Measurements from ENCODE around the gene SHH. TPM values are rescaled to one million over a fixed set of nuclear protein-coding genes. Genes with fewer than 3 reads are reported as not detected.
"Not testable (repeated sequence)": the region's sequence is repeated elsewhere in the genome, so short reads cannot be mapped to it uniquely, and the experiment has no call there.

SHH gene
- total RNA-seq, 1 experiment from 2014 or later, result not detected

DNA sequence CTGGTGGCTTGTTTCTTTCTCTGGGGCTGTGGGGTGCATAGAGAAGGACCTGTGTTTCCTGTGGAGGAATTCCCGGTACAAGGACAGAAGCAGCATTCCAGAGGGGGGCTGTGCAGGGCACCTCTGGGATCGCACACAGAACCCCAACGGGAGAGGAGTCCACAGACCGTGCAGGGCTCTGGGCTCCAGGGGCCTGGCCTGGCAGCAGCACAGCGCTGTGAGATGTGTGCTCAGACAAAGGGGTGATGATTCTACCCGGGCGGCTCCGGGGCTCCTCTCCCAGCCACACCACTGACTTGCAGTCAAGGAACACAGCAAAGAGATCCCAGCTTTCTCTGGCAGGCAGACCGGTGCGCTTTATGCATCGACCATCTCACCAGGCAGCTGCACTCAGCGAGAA, 6.9 kb upstream of the SHH start:
- no peak for DNase-seq (ENCODE audit: low read depth)

DNA sequence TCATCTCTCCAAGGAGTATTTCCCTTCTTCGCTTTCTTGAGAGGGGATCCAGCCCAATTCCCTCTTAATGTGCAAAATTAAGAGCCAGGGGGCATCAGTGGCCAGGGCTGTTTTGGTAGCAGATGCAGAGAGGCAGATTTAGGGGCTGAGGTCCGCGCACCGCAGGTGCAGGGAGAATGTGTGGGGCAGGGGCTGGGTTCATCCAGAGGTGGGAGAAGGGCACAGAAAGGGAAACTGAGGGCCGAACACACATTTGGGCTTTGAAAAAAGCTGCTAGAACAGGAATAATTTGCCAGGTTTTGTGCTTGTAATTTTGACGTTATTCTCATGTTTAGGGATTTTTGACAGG, 6.5 kb upstream of the SHH start:
- DNase-seq (ENCODE audit: low read depth), result no peak

DNA sequence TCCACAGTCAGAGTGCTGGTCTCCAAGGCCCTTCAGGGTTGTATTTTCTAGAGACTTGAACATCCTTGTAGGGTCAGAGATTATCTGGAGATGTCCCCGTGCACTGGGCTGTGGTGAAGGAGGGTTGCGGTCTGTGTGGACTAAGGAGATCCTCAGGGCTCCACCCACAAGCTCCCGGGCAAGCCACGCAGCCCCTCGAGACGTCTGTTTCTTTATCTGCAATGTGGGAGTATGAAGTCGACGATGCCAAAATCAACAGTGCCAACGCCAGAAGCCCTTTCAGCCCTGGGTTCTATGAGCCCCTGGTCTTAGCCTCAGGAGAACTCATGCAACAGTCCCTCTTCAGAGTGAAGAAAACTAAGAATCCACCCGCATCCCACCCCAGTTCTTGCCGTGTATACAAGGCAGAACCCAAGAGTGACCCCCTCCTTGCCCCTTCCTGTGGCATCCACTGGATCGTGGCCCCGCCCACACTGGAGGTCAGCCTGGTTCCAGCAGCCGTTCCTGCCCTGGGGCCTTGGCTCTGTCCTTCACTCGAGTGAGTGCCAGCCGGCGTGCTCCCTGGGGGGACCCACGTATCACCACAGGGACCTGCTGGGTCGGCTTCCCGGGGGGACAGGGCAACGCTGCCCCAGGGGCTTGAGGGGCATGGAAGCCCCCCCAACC, 6.0 kb upstream of the SHH start:
- DNase-seq (ENCODE audit: low read depth), result peak; percentile 22

DNA sequence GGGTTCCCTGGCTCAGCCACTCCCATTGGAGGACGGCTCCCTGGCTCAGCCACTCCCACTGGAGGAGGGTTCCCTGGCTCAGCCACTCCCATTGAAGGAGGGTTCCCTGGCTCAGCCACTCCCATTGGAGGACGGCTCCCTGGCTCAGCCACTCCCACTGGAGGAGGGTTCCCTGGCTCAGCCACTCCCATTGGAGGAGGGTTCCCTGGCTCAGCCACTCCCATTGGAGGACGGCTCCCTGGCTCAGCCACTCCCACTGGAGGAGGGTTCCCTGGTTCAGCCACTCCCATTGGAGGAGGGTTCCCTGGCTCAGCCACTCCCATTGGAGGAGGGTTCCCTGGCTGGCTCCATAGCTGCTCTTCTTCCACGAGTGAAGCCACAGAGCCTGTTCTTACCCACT, 5.3 kb upstream of the SHH start:
- not testable (repeated sequence) for DNase-seq (ENCODE audit: low read depth)

DNA sequence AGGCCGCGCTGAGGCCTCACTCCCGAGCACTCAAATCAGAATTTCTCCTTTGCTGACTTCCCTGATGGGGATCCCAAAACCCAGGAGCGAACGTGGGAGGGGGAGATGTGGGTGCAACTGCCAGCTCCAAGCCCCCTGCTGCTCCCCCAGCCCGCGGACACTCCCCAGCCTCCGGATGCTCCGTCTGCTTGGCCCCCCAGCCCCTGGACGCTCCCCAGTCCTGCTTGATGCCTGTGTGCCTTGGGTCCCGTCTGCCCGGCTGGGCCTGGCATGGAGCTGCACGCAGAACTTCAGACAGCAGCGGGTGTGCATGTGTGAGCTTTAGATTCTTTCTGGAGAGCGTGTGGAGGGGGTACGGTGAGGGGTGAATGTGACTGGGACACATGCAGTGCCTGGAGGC, 4.7 kb upstream of the SHH start:
- DNase-seq (ENCODE audit: low read depth), result no peak

DNA sequence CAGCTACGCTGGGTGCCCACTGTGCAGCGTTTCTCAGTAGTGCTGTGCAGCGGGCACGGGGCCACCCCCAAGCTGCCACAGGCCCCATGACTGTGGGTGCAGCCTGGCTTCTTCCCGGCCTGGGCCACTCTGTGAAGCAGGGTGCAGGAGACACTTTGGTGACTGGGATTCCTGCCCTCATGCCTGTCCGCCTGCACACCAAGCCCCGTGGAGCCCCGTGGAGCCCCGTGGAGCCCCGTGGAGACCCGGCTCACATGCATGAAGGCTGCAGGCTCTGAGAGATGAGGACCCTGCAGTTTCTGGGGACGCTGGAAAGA, 3.9 kb upstream of the SHH start:
- DNase-seq (ENCODE audit: low read depth), result no peak

DNA sequence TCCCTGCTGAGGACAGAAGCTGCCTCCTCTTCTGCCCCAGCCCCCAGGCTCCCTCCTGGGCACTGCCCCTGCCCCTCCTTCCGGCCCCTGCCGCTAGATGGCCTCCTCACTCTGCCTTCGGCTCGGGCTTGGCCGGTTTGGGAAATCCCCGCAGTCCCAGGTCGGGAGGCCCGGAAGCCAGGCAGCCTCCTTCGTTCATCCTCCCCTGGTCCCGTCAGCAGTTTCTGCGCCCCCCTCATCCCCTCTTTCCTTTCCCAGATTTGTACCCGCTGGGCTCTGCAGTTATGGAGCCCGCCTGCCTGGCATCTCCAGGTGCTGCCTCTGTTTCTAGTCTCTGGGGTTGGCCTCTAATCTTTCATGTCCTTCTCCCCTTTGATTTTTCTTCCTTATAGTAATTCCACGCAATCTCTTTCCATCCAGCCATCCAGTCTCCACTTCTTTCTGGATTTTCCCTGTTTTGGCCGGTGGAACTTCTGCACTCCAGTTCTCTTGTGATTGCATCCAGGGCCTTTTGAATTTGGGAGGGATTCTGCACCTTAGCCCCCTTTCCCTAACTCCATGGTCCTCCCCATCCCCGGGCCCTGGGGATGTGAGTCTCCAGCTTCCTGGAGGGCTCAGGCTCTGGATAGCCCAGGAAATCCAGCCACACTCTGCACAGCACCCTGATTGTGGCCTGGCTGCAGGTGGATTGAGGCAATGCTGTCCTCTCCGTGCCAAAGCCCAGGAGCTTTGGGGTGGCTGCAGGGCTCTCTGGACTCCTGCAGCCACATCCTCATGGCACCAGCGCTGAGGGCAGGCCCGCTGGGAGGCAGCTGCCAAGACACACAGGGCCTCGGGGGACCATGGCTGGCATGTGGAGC, 3.3 kb upstream of the SHH start:
- DNase-seq (ENCODE audit: low read depth), result peak; percentile 56

DNA sequence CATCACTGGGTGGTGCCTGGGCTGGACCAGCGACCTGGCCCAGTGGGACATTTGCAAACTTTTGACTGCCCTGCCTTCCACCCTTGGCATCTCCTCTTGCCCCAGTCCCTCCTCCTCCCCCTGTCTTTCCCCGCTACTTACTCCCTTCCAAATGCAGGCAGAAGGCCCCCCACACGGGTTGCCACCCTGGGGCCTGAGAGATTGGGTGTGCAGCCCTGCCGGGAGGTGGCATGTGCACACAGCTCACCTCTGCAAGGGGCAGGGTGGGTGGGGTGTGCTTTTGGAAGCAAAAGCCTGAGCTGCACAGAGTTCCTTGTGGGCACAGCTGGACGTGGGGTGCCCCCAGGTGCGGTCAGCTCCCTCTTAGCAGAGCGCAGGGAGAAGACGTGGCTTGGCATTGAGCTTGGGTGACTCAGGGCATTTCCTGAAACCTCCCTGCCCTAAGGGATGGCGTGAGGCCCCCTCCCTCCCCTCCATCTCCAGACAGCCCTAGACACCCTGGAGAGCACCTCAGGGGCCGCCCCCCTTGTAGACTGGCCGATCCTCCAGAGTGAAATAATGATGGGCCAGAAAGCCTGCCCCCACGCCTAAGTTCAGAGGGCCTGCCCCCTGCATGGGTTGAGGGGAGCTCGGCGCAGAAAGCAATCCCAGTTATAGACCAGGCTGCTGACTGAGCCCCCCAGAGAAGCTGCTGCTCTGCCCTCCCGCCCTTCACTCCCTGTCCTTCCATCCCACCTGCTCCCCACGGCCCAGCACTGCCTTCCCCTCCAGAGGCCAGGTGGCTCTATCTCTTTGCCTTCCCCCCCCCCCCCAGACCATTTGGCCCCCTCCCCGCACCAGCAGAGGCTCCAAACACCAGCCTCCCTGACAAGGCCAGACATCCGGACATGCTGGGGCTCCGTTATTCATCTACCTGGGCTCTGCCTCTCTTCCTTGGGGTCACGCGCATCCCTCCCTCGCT, 2.3 kb upstream of the SHH start:
- DNase-seq (ENCODE audit: low read depth), result peak; percentile 67

DNA sequence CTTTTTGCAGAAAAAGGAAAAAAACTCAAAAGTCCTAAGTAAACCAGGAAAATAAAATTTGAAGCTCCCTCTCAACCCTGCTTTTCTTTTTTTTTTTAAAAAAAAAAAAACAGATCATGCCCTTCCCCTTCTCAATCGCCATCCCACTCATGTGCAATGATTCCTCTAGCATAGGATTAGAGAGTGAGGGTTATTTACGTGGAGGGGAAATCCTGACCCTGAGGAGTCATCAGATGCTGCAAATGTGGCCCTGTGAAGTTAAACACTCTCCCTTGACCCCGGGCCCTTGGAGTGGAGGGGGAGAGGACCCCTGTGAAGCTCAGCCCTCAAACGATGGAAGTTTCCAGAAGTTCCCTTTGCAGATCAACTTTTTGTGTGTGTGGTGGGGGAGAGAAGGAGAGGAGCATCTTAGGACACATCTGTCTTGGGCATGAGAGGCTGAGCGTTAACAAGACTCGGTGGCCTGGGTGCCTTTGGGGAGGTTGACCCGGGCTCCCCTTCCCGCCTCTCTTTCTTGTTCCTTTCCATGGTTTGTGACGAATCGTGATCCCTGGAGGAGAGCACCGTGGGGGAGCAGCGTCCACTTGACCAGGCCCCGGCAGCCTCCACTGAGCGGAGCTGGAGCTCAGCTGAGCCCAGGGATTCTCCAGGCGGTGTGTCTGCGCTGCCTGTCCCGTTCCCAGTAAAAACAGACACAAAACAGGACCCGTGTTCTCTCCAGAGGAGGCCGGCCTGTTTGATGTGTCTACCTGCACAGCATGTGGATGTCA, 1.5 kb upstream of the SHH start:
- DNase-seq (ENCODE audit: low read depth), result no peak

DNA sequence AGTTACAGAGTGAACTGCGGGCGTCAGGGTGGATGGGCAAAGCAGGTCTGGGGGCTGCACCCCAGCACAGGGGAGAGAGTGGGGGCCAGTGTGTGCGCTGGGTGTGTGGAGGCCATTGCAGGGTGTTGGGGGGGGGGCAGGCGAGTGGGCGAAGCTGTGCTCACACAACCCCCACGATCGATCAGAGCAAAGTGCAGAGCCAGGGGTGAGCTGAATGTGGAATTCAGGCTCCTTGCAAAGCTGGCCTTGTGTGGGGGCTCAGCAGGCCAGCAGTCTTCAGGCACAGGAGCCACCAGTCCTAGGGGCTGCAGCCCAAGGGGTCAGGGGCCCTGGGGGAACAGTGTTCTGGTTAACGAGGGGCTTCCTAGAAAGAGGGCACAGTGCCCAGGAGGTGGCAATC, 862 bp upstream of the SHH start:
- DNase-seq (ENCODE audit: low read depth), result no peak

DNA sequence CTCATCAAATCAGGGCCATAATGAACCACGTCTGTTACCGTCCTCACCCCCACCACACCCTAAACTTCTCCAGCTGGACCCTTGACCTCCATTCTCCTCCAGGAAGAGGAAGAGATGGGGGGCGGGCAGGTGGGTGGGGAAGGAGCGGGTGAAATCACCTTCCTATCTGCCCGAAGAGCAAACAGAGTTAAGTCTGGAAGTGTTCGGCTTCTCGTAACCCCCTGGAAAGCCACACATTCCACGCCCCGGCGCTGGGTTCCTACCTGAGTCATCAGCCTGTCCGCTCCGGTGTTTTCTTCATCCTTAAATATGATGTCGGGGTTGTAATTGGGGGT, 736 bp downstream of the SHH start:
- DNase-seq (ENCODE audit: low read depth), result no peak

DNA sequence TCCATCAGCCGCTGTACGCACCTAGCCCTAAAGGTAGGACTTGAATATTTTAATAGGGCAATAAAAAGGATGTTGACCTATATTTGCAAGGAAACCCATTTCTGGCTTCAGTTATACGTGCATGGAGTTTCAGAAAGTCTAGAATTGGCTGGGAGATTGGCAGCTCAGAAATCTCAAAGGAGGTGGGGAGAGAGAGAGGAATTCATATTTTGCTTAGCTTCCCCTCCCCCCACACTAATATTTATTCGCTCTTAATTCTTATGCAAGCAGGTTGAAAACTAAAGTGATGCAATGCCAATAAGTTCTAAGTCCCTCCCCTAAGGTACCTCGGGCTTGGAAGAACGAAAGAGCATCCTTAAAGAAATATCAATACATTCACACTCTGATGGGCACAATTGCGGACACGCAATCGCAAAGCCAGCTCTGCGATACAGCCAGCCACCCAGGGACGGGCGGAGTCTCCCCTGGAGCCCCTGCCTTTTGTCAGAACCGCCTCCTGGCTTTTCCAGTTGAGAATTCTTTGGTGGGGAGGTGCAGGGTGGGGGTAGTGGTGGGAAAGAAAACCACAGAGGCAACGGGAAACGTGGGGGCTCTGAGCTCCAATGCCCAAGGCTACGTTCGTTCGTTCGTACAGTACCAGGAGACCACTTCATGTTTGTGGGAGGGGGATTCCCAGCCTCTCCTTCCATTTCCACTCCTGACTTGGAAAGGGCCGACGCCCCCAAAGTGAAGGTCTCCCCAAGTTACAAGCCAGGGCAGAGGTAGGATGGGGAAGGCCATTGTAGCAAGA, 1.3 kb downstream of the SHH start:
- DNase-seq (ENCODE audit: low read depth), result no peak

DNA sequence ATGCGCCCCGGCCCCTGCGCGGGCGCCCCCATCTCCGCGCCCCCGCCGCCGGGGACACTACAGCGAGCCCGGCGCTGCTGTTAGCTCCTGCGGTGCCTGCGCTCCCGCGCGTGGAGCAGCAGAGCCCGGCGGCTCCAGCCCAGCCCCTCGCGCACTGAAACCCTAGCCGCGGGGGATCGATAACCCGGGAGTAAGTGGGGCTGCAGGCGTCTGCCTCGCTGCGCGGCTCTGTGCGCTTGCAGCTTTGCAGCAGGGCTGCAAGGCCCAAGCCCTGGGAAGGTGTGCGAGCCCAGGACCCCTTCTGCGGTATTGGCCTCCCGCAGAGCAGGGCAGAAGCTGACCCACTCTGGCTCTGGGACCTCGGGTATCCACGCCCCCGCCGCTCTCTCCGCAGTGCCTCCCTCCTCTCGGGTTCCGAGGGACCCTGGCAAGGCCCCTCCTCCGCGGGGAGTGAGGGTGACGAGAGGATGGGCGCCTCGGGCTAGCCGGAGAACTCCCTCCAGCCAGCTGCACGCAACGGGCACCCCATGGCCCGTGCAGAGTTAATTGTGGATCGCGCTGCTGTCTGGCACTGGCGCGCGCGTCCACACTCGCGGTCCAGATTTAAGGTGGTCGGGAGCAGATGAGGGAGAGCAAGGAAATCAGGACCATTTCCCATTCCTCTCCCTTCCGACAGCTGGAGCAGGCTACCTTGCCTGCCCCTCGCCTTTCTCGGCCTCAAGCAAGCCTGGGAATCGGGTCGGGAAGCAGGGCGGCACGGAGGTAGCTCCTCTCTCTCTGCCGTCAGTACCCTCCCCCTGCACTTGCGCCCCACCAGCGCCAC, 2.1 kb downstream of the SHH start:
- no peak for DNase-seq (ENCODE audit: low read depth)

DNA sequence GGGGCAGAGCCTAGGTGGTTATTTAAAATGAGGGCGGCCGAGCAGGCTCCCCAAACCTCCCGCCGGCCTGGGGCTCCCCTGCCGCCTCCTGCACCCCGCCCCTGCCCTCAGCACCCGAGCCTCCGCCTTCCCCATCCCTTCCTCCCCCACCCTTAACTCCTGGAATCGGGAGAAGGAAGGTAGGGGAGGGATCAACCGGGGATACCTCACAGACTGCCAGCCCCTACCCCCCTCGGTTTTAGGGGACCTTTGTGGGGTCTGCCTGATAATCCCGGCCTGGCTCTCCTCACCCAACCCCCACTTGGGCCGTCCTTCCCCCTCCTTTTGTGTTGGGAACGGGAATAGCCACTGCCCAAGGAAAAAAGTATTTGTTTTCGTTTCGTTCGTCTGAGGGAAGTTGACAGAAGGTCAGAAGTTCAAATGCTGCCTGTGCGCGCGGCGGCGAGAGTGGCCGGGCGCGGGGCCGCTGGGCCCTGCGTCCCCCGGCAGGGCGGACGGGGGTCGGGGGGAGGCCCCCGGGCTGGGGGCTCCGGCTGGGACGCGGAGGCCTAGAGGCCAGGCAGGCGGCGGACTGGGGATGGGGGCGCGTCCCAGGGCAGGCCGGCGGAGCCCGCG, 2.8 kb downstream of the SHH start:
- DNase-seq (ENCODE audit: low read depth), result no peak

DNA sequence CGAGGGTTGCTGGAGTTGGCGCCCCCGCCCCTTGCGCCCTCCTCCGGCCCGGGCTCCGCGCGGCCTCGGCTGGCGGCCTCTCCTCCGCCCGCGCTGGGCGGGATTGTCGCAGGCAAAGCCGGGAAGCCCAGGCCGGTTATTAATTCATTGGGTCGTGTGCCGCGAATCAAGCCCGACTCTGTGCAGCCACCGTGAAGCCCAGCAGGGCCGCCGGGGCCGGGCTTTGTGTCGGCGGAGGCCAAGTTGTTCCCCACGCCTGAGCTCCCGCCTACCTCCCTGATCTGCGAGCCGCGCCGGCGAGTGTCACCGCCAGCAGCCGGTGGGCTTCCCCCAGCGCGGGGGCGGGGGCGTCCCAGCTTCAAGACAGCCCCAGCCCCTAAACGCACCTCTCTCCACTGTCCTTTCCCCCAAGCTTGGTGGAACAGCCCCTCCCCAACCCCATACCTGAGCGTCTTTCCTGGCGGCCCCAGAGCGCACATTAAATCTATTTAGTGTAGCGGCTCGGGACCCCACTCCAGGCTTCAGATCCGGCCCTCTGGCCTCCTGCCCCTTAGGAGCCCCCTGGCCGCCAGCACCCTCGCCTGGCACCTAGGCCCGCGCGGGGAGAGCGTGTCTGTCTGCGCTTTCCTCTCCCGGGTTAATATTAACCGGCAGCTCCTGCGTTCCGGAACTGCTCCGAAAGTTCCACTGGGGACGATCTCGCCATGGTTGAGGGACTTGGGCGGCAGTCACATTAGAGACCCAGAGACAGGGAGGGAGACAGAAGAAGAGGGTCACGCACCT, 3.5 kb downstream of the SHH start:
- no peak for DNase-seq (ENCODE audit: low read depth)

DNA sequence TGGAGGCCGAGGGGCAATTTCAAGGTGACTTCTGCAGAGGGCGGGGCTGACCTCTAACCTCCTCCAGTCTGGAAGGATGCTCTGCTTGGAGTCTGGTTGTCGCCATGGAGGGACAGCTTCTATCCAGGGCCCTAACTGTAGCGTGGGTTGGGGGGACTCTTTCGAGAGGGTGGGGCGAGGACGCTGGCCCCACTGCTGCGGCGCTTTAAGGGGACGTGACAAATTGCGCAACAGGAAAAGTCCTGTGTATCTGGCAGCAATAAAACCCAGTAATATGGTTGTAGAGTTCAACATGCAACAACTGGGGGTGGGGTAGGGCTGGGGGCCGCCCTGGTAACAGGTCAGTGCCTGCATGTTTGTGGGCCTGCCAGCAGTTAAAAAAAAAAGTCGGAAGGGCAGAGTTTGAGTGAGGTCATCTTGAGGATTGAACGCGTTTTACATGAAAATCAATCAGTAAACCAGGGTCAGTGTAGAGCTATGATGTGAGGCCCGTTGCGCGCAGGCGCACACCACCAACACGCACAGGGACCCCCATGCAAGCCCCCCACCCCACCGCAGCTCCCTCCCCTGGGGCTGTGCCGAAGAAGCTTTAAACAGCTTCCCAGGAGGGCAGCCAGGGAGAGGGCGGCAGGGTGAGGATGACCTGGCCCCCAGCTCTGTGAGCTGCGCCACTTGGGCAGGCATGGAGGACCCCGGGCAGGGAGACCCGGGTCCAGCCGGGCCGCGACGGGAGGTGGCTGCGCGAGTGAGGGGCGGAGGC, 4.3 kb downstream of the SHH start:
- no peak for DNase-seq (ENCODE audit: low read depth)

DNA sequence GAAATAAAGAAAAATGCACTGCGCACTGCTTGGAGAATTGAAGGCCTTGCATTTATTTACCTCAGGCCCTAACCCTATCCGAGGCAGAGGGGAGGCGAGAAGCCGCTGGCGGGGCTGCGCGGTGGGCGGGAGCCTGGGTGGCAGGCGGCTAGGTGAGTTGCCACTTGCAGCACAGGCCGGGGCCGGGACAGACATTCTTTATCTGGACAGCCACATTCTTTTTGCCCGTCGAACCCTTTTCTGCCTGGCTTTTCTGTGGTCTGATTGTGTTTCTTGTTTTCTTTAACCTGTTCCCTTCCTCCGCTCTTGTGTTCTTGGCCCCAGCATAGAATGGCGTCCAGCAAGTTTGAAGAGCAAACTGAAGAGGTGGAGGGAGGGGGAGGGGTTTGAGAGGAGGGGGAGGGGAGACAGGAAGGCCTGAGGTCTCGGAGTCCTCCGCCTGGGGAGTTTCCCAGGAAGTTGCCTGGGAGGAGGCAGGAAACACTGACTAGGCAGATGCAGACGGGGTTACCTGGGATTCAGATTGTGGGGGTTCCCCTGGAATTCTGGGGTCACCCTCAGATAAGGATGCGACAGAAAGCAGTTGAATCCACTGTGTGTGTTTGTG, 5.1 kb downstream of the SHH start:
- DNase-seq (ENCODE audit: low read depth), result no peak

Measured in M059J (cell line).